SH-SY5Y (cell line): Measurements from ENCODE around the gene RFK.

ENCODE experiments used
- GATA2 ChIP-seq: IDR thresholded peaks from 2 replicates; pipeline ENCODE4 v1.6.1; 2011; ENCODE audit warnings: mild to moderate bottlenecking, low read depth, low read length
- GATA3 ChIP-seq: IDR thresholded peaks from 2 replicates; pipeline ENCODE4 v1.6.1; 2011; ENCODE audit warnings: low read depth, mild to moderate bottlenecking, low read length, moderate library complexity

DNA sequence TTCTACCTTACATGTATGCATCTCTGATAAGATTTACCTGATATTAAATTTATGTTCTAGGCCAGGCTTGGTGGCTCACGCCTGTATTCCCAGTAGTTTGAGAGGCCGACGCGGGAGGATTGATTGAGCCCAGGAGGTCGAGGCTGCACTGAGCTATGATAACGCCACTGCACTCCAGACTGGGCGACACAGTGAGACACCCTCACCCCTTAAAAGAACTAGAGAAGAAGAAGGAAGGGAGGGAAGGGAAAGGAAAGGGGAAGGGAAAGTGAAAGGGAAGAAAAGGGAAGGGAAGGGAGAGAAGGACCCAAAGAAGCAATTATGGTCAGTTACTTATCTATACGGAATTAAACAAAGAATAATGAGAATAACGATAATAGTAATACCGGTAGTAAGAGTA is 1.2 kb upstream of the RFK start:
- no peak for TF ChIP-seq GATA2
- TF ChIP-seq GATA3, result no peak
